SHP77 (cell line): ENCODE measurements around the gene ALDH1L1.

ENCODE experiments used
- DNase-seq, 2 experiments: peaks; one replicate each; lab custom pipeline; 2025; lab: John Stamatoyannopoulos, UW

The ALDH1L1 gene

GRCh38 chr3:126083511-126083912 is 96.9 kb downstream of the ALDH1L1 start:
- DNase-seq: peak in 1 of 2 experiments; percentile 8

- DNase-seq: no peak
These were observed 97.3 kb downstream of the ALDH1L1 start for GRCh38 chr3:126083138-126083445.

- no peak for DNase-seq
These were observed 97.8 kb downstream of the ALDH1L1 start for GRCh38 chr3:126082362-126083137.

GRCh38 chr3:126081618-126082361 is 98.6 kb downstream of the ALDH1L1 start:
- DNase-seq: peak; percentile 81 to 92

- no peak for DNase-seq
These were observed 99.4 kb downstream of the ALDH1L1 start for GRCh38 chr3:126080970-126081369.

- no peak for DNase-seq
These were observed 101.5 kb downstream of the ALDH1L1 start for GRCh38 chr3:126078866-126079265.

- DNase-seq: no peak
These were observed 102.6 kb downstream of the ALDH1L1 start for GRCh38 chr3:126077754-126078153.

- no peak for DNase-seq
These were observed 104.2 kb downstream of the ALDH1L1 start for GRCh38 chr3:126076140-126076539.

- DNase-seq: no peak
These were observed 110.2 kb downstream of the ALDH1L1 start for GRCh38 chr3:126070146-126070545.

- no peak for DNase-seq
These were observed 112.4 kb downstream of the ALDH1L1 start for GRCh38 chr3:126067959-126068358.

- peak; percentile 56 to 60 for DNase-seq
These were observed 113.7 kb downstream of the ALDH1L1 start for GRCh38 chr3:126066676-126067075.

- DNase-seq: no peak
These were observed 114.5 kb downstream of the ALDH1L1 start for GRCh38 chr3:126065876-126066275.

- DNase-seq: peak; percentile 41 to 57
These were observed 115.6 kb downstream of the ALDH1L1 start for GRCh38 chr3:126064627-126065258.

GRCh38 chr3:126063358-126063965 is 116.9 kb downstream of the ALDH1L1 start:
- no peak for DNase-seq

GRCh38 chr3:126061301-126062032 is 118.9 kb downstream of the ALDH1L1 start:
- DNase-seq: no peak

GRCh38 chr3:126060613-126061145 is 119.7 kb downstream of the ALDH1L1 start:
- DNase-seq: no peak

- no peak for DNase-seq
These were observed 121.7 kb downstream of the ALDH1L1 start for GRCh38 chr3:126058666-126059065.

- no peak for DNase-seq
These were observed 122.5 kb downstream of the ALDH1L1 start for GRCh38 chr3:126057936-126058335.

- DNase-seq: no peak
These were observed 122.9 kb downstream of the ALDH1L1 start for GRCh38 chr3:126057501-126057819.

- peak; percentile 32 to 71 for DNase-seq
These were observed 123.5 kb downstream of the ALDH1L1 start for GRCh38 chr3:126056681-126057500.

GRCh38 chr3:126056088-126056487 is 124.3 kb downstream of the ALDH1L1 start:
- DNase-seq: no peak
